ENCODE results near the gene SDC4. TPM values are rescaled to one million over a fixed set of nuclear protein-coding genes. Genes with fewer than 3 reads are reported as not detected.

SDC4 gene
- total and polyA plus RNA-seq, 4 donors, result 54.4 to 147 (median 83.6) TPM

- TF ChIP-seq CTCF (IDR thresholded peaks at IDR 0.05; ENCODE audit: low read depth, low read length, missing input control) (no peak), RXRA (IDR thresholded peaks at IDR 0.05) (no peak)
- Histone ChIP-seq H3K9ac (ENCODE audit: low read depth in 1 of 2, low read length in 2 of 2) (no peak overlapping the region), H3K27ac (ENCODE audit: low read depth in 1 of 2, low read length in 2 of 2) (no peak overlapping the region), H3K36me3 (ENCODE audit: control insufficient read depth in 4 of 4, insufficient read depth in 3 of 4, low read depth in 1 of 4, low read length in 3 of 4) (no peaks in the 10 kb centered on the region), H3K9me3 (ENCODE audit: control insufficient read depth in 4 of 4, low read length in 3 of 4) (no peaks in the 10 kb centered on the region), H3K27me3 (ENCODE audit: control insufficient read depth in 4 of 4, insufficient read depth in 4 of 4, low read length in 3 of 4) (peaks cover 0 to 11% (median 2%) of the 10 kb centered on the region in 4 donors), H3K4me1 (ENCODE audit: control insufficient read depth in 4 of 4, insufficient read depth in 4 of 4, low read length in 3 of 4) (peaks cover 0 to 3% (median 1%) of the 10 kb centered on the region in 4 donors), H3K4me3 (ENCODE audit: low read depth in 1 of 3, low read length in 3 of 3) (no peak overlapping the region)
- DNase-seq (ENCODE audit: low spot score), result no peak
- WGBS, result 93% methylated on average over 4 of the region's 4 CpGs
Observed at GRCh38 chr20:45315672-45316071, 32.6 kb downstream of the SDC4 start.

- DNase-seq (ENCODE audit: low spot score), result peak; percentile 27
- peaks cover 0 to 3% (median 1%) of the 10 kb centered on the region in 4 donors for H3K4me1 ChIP-seq (ENCODE audit: control insufficient read depth in 4 of 4, insufficient read depth in 4 of 4, low read length in 3 of 4)
- 86% methylated on average over 11 of the region's 11 CpGs for WGBS
- H3K27ac ChIP-seq (ENCODE audit: low read depth in 1 of 2, low read length in 2 of 2), result no peak overlapping the region
- TF ChIP-seq FOXA2 (IDR thresholded peaks at IDR 0.05) (no peak), REST (IDR thresholded peaks at IDR 0.05) (no peak), CTCF (IDR thresholded peaks at IDR 0.05; ENCODE audit: low read depth, low read length, missing input control) (no peak), JUND (IDR thresholded peaks at IDR 0.05) (no peak), GABPA (IDR thresholded peaks at IDR 0.05 in 1 of 2, conservative IDR thresholded peaks at IDR 0.05 in 1 of 2) (no peak)
- no peaks in the 10 kb centered on the region for H3K9me3 ChIP-seq (ENCODE audit: control insufficient read depth in 4 of 4, low read length in 3 of 4)
- H3K36me3 ChIP-seq (ENCODE audit: control insufficient read depth in 4 of 4, insufficient read depth in 3 of 4, low read depth in 1 of 4, low read length in 3 of 4), result no peaks in the 10 kb centered on the region
- peaks cover 0 to 11% (median 2%) of the 10 kb centered on the region in 4 donors for H3K27me3 ChIP-seq (ENCODE audit: control insufficient read depth in 4 of 4, insufficient read depth in 4 of 4, low read length in 3 of 4)
- no peak overlapping the region for H3K9ac ChIP-seq (ENCODE audit: low read depth in 1 of 2, low read length in 2 of 2)
- H3K4me3 ChIP-seq (ENCODE audit: low read depth in 1 of 3, low read length in 3 of 3), result no peak overlapping the region
Observed at GRCh38 chr20:45313943-45314342, 34.3 kb downstream of the SDC4 start.

GRCh38 chr20:45313065-45313695 is 35.0 kb downstream of the SDC4 start:
- H3K4me1 ChIP-seq (ENCODE audit: control insufficient read depth in 4 of 4, insufficient read depth in 4 of 4, low read length in 3 of 4), result peaks cover 0 to 3% (median 1%) of the 10 kb centered on the region in 4 donors
- no peak for TF ChIP-seq CTCF (IDR thresholded peaks at IDR 0.05; ENCODE audit: low read depth, low read length, missing input control)
- no peak for TF ChIP-seq FOXA2 (IDR thresholded peaks at IDR 0.05)
- TF ChIP-seq HNF4G (IDR thresholded peaks at IDR 0.05), result no peak
- H3K9ac ChIP-seq (ENCODE audit: low read depth in 1 of 2, low read length in 2 of 2), result no peak overlapping the region
- H3K4me3 ChIP-seq (ENCODE audit: low read depth in 1 of 3, low read length in 3 of 3), result no peak overlapping the region
- H3K9me3 ChIP-seq (ENCODE audit: control insufficient read depth in 4 of 4, low read length in 3 of 4), result no peaks in the 10 kb centered on the region
- H3K27me3 ChIP-seq (ENCODE audit: control insufficient read depth in 4 of 4, insufficient read depth in 4 of 4, low read length in 3 of 4), result peaks cover 0 to 11% (median 3%) of the 10 kb centered on the region in 4 donors
- H3K27ac ChIP-seq (ENCODE audit: low read depth in 1 of 2, low read length in 2 of 2), result no peak overlapping the region
- H3K36me3 ChIP-seq (ENCODE audit: control insufficient read depth in 4 of 4, insufficient read depth in 3 of 4, low read depth in 1 of 4, low read length in 3 of 4), result no peaks in the 10 kb centered on the region
- DNase-seq (ENCODE audit: low spot score), result no peak
- 89% methylated on average over 8 of the region's 8 CpGs for WGBS
